ENCODE data around the gene WNT5A. TPM values are rescaled to one million over a fixed set of nuclear protein-coding genes. Genes with fewer than 3 reads are reported as not detected.
A peak's percentile ranks its signal among the peaks of the same experiment; 100 is the strongest.

Gene WNT5A
- polyA plus RNA-seq, 1 donor (not counting 4 experiments of a cell fraction or from before 2014, with no cell fraction given), result 9.4 TPM

DNA sequence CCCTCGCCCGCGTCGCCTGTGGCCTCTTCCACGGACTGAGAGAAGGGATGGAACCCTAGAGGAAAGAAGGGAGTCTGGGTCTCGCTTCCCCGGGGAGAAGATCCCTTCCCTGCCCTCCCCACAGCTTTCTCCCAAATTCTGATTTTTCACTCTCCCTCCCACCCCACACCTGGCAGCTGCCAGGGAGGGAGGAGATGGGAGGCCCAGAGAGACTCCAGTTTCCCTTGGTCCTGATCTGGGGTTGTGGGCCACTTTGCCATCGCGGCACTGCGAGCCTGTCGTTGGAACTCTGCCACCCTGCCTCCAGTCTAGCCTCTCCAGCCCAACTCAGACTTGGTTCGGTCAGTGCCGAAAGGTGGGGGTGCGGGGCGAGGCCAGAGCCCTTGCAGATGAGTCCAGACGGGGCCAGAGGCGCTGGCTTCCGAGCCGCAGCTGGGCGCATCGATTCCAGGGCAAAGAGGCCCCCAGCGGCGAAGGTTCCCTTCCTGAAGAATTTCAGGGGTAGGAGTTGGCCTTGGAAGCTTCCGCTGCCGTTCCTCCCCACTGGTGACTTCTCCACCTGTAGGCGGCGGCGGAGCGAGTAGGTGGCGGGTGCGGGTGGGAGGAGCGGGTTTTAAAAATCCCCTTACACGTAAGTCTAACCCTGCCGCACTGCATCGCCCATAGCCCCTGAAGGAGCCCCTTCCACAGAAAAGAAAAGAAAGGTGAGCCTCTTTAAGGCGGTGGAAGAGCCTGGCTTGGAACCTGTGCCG is 5.2 kb downstream of the WNT5A start:
- H3K4me2 ChIP-seq (ENCODE audit: control insufficient read depth, extremely low read depth, insufficient read depth, low read depth, low read length), result peak overlapping the region; percentile 95
- dilution Hi-C loops (cut with MboI; ENCODE audit: extremely low pct_ligation_motif_present, low sequenced_read_pairs), result loop anchor here (25.0 kb wide), 2 partner anchors 255 to 405 kb away; no protein-coding TSS in a partner anchor

DNA sequence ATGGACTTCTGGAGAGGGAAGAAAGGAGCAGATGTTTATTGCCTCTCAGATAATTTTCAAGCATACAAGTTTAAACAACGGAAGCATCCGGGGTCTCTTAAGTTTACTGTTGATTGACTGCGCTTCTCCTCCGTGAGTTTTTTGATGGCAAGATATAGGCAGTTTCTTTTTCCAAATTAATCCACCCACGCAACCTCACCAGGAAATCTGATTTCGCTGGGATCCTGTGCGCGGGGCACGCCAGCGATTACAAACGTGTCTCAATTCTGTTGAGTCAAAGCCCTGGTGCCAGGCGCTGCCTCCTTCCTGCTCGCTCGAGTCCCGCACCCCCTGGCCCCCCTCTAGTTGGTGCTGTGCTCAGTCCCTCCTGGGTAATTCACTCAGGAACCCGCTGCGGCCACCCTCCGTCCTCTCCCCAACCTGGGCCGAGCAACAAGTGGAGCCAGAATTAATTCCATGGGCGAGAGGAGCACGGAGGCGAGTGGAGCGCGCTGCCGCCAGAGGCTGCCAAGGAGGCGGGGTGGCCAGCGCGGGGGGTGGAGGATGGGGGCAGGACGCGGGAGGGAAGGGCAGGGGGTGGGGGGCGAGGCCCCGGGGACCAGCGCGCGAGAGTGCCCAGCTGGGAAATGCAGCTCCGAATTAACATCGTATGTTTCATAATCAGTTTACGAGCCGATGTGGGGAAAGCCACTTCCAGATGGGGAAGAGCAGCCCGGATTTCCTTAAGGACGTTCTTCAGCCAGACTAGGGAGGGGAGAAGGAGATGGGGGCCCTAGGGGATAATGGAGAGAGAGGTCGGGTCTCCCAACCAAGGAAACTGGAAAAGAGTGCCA is 6.0 kb downstream of the WNT5A start:
- peak overlapping the region; percentile 69 for H3K9ac ChIP-seq (ENCODE audit: control insufficient read depth, extremely low read depth, insufficient read depth, low read length)
- dilution Hi-C loops (cut with MboI; ENCODE audit: extremely low pct_ligation_motif_present, low sequenced_read_pairs), result loop anchor here (25.0 kb wide), 2 partner anchors 256 to 406 kb away; no protein-coding TSS in a partner anchor
- TF ChIP-seq EZH2 (IDR thresholded peaks at IDR 0.05; ENCODE audit: low read length) (no peak), CTCF (optimal IDR thresholded peaks at IDR 0.05 in 1 of 3, IDR thresholded peaks at IDR 0.05 in 1 of 3, conservative IDR thresholded peaks at IDR 0.05 in 1 of 3; ENCODE audit: extremely low read depth in 1 of 3, insufficient read depth in 2 of 3, low read length in 3 of 3) (no peak)
- H3K4me1 ChIP-seq (ENCODE audit: control insufficient read depth, extremely low read depth, insufficient read depth, low read length), result peaks cover 33% of the 10 kb centered on the region
- H3K27me3 ChIP-seq (ENCODE audit: control insufficient read depth, extremely low read depth, insufficient read depth, low read length), result no peaks in the 10 kb centered on the region
- peaks cover 0 to 8% of the 10 kb centered on the region in 2 experiments for H3K36me3 ChIP-seq (ENCODE audit: control insufficient read depth in 2 of 2, extremely low read depth in 1 of 2, insufficient read depth in 2 of 2, low read length in 2 of 2)
- peak; percentile 29 for FAIRE-seq
- peaks cover 63% of the 10 kb centered on the region for H3K79me2 ChIP-seq (ENCODE audit: control insufficient read depth, insufficient read depth, low read length)
- peak overlapping the region; percentile 72 for H2AFZ ChIP-seq (ENCODE audit: control insufficient read depth, low read length)
- no peak for DNase-seq (ENCODE audit: low read depth, low spot score)
- no peaks in the 10 kb centered on the region for H3K9me1 ChIP-seq (ENCODE audit: control insufficient read depth, extremely low read depth, insufficient read depth, low read length)
- H4K20me1 ChIP-seq (ENCODE audit: control insufficient read depth, extremely low read depth, insufficient read depth, low read length), result no peaks in the 10 kb centered on the region
- no peaks in the 10 kb centered on the region for H3K9me3 ChIP-seq (ENCODE audit: control insufficient read depth, low read depth, low read length)
- H3K4me2 ChIP-seq (ENCODE audit: control insufficient read depth, extremely low read depth, insufficient read depth, low read depth, low read length), result peak overlapping the region; percentile 95
- H3K4me3 ChIP-seq (ENCODE audit: control insufficient read depth in 2 of 3, extremely low read depth in 1 of 3, insufficient read depth in 2 of 3, low read depth in 1 of 3, low read length in 3 of 3), result peak overlapping the region; percentile 38 to 77 (median 56)
- peak overlapping the region; percentile 39 for H3K27ac ChIP-seq (ENCODE audit: control insufficient read depth, insufficient read depth, low read length)

More for the DNA sequence above, 5.2 kb downstream of the WNT5A start:
- Histone ChIP-seq H3K9me1 (ENCODE audit: control insufficient read depth, extremely low read depth, insufficient read depth, low read length) (no peaks in the 10 kb centered on the region), H4K20me1 (ENCODE audit: control insufficient read depth, extremely low read depth, insufficient read depth, low read length) (no peaks in the 10 kb centered on the region), H3K27me3 (ENCODE audit: control insufficient read depth, extremely low read depth, insufficient read depth, low read length) (no peaks in the 10 kb centered on the region), H3K9me3 (ENCODE audit: control insufficient read depth, low read depth, low read length) (no peaks in the 10 kb centered on the region), H3K36me3 (ENCODE audit: control insufficient read depth in 2 of 2, extremely low read depth in 1 of 2, insufficient read depth in 2 of 2, low read length in 2 of 2) (peaks cover 0 to 6% of the 10 kb centered on the region in 2 experiments), H3K9ac (ENCODE audit: control insufficient read depth, extremely low read depth, insufficient read depth, low read length) (peak overlapping the region; percentile 69), H2AFZ (ENCODE audit: control insufficient read depth, low read length) (peak overlapping the region; percentile 34), H3K4me3 (ENCODE audit: control insufficient read depth in 2 of 3, extremely low read depth in 1 of 3, insufficient read depth in 2 of 3, low read depth in 1 of 3, low read length in 3 of 3) (peak overlapping the region; percentile 38 to 77 (median 56)), H3K4me1 (ENCODE audit: control insufficient read depth, extremely low read depth, insufficient read depth, low read length) (peaks cover 29% of the 10 kb centered on the region), H3K79me2 (ENCODE audit: control insufficient read depth, insufficient read depth, low read length) (peaks cover 67% of the 10 kb centered on the region), H3K27ac (ENCODE audit: control insufficient read depth, insufficient read depth, low read length) (peak overlapping the region; percentile 39)
- FAIRE-seq, result no peak
- no peak for TF ChIP-seq EZH2 (IDR thresholded peaks at IDR 0.05; ENCODE audit: low read length)
- peak in 1 of 3 experiments; percentile 20 for TF ChIP-seq CTCF (optimal IDR thresholded peaks at IDR 0.05 in 1 of 3, IDR thresholded peaks at IDR 0.05 in 1 of 3, conservative IDR thresholded peaks at IDR 0.05 in 1 of 3; ENCODE audit: extremely low read depth in 1 of 3, insufficient read depth in 2 of 3, low read length in 3 of 3)
- DNase-seq (ENCODE audit: low read depth, low spot score), result no peak
